Caco-2 (cell line): ENCODE measurements around the gene GCH1. TPM values are rescaled to one million over a fixed set of nuclear protein-coding genes. Genes with fewer than 3 reads are reported as not detected.

ENCODE experiments used
- BruUV-seq: library from RNA; stranded (reverse); fragments of 400-500 nt; replicated peaks from 2 replicates; lab custom pipeline; 2021; lab: Mats Ljungman, UMichigan
- CTCF ChIA-PET: fragments of 300-600 bp; sonication (Branson Sonifier 250); formaldehyde crosslinking; loops from one replicate; lab custom pipeline; 2022; ENCODE audit warnings: antibody characterized with exemption; lab: Charles Lee
- POLR2A ChIA-PET: fragments of 300-600 bp; sonication (Branson Sonifier 250); formaldehyde crosslinking; loops from one replicate; lab custom pipeline; 2022; ENCODE audit warnings: antibody characterized with exemption; lab: Charles Lee
- DNase-seq, 2 experiments: peaks; one replicate each; pipeline versions ENCODE4 v3.0.0 to v3.0.0-alpha.2; 2020 to 2022
- H3K27me3 ChIP-seq: replicated peaks from 2 replicates; pipeline ENCODE4 v1.6.0; 2011; ENCODE audit warnings: low read length; ENCODE audit not compliant: control insufficient read depth, insufficient read depth
- H3K36me3 ChIP-seq: 2 replicates; pipeline ENCODE4 v1.5.1; 2011; ENCODE audit warnings: low read length; ENCODE audit not compliant: control insufficient read depth, insufficient read depth
- H3K4me1 ChIP-seq: fragments of 250-450 bp; sonication (Bioruptor Pico); 2 replicates; pipeline ENCODE4 v1.5.1; 2020; ENCODE audit warnings: mild to moderate bottlenecking
- H3K4me3 ChIP-seq: 2 replicates; pipeline ENCODE4 v1.5.1; 2011; ENCODE audit warnings: low read depth, mild to moderate bottlenecking, control low read depth, low read length
- H3K9me3 ChIP-seq: fragments of 250-450 bp; sonication (Bioruptor Pico); 2 replicates; pipeline ENCODE4 v1.5.1; 2020; ENCODE audit warnings: mild to moderate bottlenecking, moderate library complexity
- H3K27ac Mint-ChIP-seq: one replicate; pipeline ENCODE4 v1.8.0; 2022; ENCODE audit warnings: mixed read lengths; ENCODE audit not compliant: unreplicated experiment
- H3K27me3 Mint-ChIP-seq: one replicate; pipeline ENCODE4 v1.8.0; 2022; ENCODE audit warnings: mixed read lengths; ENCODE audit not compliant: insufficient read depth, unreplicated experiment
- H3K36me3 Mint-ChIP-seq: one replicate; pipeline ENCODE4 v1.8.0; 2022; ENCODE audit warnings: mild to moderate bottlenecking, mixed read lengths; ENCODE audit not compliant: insufficient read depth, unreplicated experiment
- H3K4me1 Mint-ChIP-seq: one replicate; pipeline ENCODE4 v1.8.0; 2022; ENCODE audit warnings: low read depth, mixed read lengths; ENCODE audit not compliant: unreplicated experiment
- H3K4me3 Mint-ChIP-seq: one replicate; pipeline ENCODE4 v1.8.0; 2022; ENCODE audit warnings: mild to moderate bottlenecking, moderate library complexity, mixed read lengths; ENCODE audit not compliant: unreplicated experiment
- H3K9me3 Mint-ChIP-seq: one replicate; pipeline ENCODE4 v1.8.0; 2022; ENCODE audit warnings: mixed read lengths; ENCODE audit not compliant: unreplicated experiment
- CTCF ChIP-seq, 2 experiments: fragments of 200-600 bp in 1 of 2; IDR thresholded peaks; 1 replicate in 1 of 2; 2 replicates in 1 of 2; pipeline versions ENCODE4 v1.5.1 to v1.8.0; 2011 to 2022; ENCODE audit warnings: antibody characterized with exemption in 1 of 2, control low read depth in 1 of 2, inconsistent platforms in 1 of 2, low read depth in 1 of 2, low read length in 1 of 2, mild to moderate bottlenecking in 1 of 2, moderate library complexity in 1 of 2; ENCODE audit not compliant: insufficient read depth in 1 of 2, severe bottlenecking in 1 of 2, unreplicated experiment in 1 of 2
- intact Hi-C: fragments of 100-400 bp; cut with micrococcal nuclease; formaldehyde crosslinking; loops from one replicate; pipeline ENCODE4 v1.10.0; 2022; ENCODE audit not compliant: unreplicated experiment
- microRNA-seq: library from miRNA; unstranded; fragments of <30 nt; microRNA quantifications from one replicate; pipeline ENCODE4 v1.2.0, GENCODE V29; 2022
- total RNA-seq: library from RNA; stranded (reverse); gene quantifications from 2 replicates; pipeline ENCODE4 v1.2.3, GENCODE V29; 2022

The GCH1 gene
- total RNA-seq, 1 experiment from 2014 or later, result 17.9 TPM

- no peaks in the 10 kb centered on the region for H3K27me3 ChIP-seq
- ChIA-PET CTCF (no interaction called here), POLR2A (no interaction called here)
- no peaks in the 10 kb centered on the region for H3K27me3 Mint-ChIP-seq
- no peak for TF ChIP-seq CTCF (IDR thresholded peaks at IDR 0.05; ENCODE audit: insufficient read depth in 1 of 2, low read depth in 1 of 2, low read length in 1 of 2, severe bottlenecking in 1 of 2, unreplicated experiment in 1 of 2)
- DNase-seq, result no peak
- peaks cover 15% of the 10 kb centered on the region for H3K9me3 Mint-ChIP-seq
- H3K36me3 Mint-ChIP-seq, result peaks cover 63% of the 10 kb centered on the region
- H3K4me3 ChIP-seq, result no peak overlapping the region
- H3K4me1 ChIP-seq, result no peaks in the 10 kb centered on the region
- peaks cover 4% of the 10 kb centered on the region; the same call in 1 of the 2 replicates for H3K9me3 ChIP-seq
- BruUV-seq, result no TSS peak
- H3K36me3 ChIP-seq, result no peaks in the 10 kb centered on the region; the same call in 1 of the 2 replicates
- no peak overlapping the region for H3K27ac Mint-ChIP-seq
- no peak overlapping the region for H3K4me3 Mint-ChIP-seq
- intact Hi-C loops, result no loop called here
- no peaks in the 10 kb centered on the region for H3K4me1 Mint-ChIP-seq
Measured at GRCh38 chr14:54792288-54792687, 110.3 kb downstream of the GCH1 start.

Small RNAs within 50 kb of the gene (microRNA-seq; reads per million reads assigned to microRNA genes)
- not detected for gene MIR4308

Other genes with a start within 250 kb of the GCH1 start
- 25.5 and 27.5 TPM in 2 replicates for gene WDHD1, start 124.3 kb upstream of the GCH1 start, total RNA-seq
- gene SOCS4, start 124.4 kb upstream of the GCH1 start, total RNA-seq, result 21.1 and 24.8 TPM in 2 replicates
- gene MAPK1IP1L, start 148.8 kb upstream of the GCH1 start, total RNA-seq, result 81.8 and 90.8 TPM in 2 replicates
- 206 and 246 TPM in 2 replicates for gene LGALS3, start 226.4 kb upstream of the GCH1 start, total RNA-seq